K562 treated with DMSO at 1 percent for 24 hours (cell line): Measurements from ENCODE around the gene PARG. TPM values are rescaled to one million over a fixed set of nuclear protein-coding genes. Genes with fewer than 3 reads are reported as not detected.

Source experiments
- total RNA-seq: library from RNA; unstranded; fragments of 300-600 nt; gene quantifications from 2 replicates; pipeline ENCODE4 v1.2.3, GENCODE V29; 2022; ENCODE audit warnings: low read depth; ENCODE audit not compliant: insufficient read depth

PARG gene
- total RNA-seq, result 24.0 and 25.5 TPM in 2 replicates

GRCh38 chr10:49941447-49942338, at the start of gene PARG, which contains the start of gene TIMM23B:
Gene PARG, minus strand, starts transcription at chr10:49942027. Its CDS starts 302 bp downstream, at chr10:49941725.
Gene TIMM23B, plus strand, starts transcription at chr10:49942053. Its CDS starts 142 bp downstream, at chr10:49942195.

GRCh38 chr10:49988376-49988775, 46.5 kb upstream of the PARG start, which contains the start of gene AGAP6:
Gene AGAP6, plus strand, starts transcription at chr10:49988406. Its CDS starts 310 bp downstream, at chr10:49988716.

Other genes starting within 250 kb of the PARG start
- gene OGDHL, start 179.7 kb downstream of the PARG start, total RNA-seq, result 0.63 and 0.97 TPM in 2 replicates
- 12.3 and 12.4 TPM in 2 replicates for gene TIMM23B, start within 50 bp of the PARG start, total RNA-seq
- 10.1 and 10.9 TPM in 2 replicates for gene AGAP6, start 46.4 kb upstream of the PARG start, total RNA-seq
- 17.3 and 20.6 TPM in 2 replicates for gene WASHC2A, start 125.9 kb upstream of the PARG start, total RNA-seq